Transverse colon (tissue), 4 donors: ENCODE data around the gene MIEF1. TPM values are rescaled to one million over a fixed set of nuclear protein-coding genes. Genes with fewer than 3 reads are reported as not detected.

ENCODE experiments used
- DNase-seq: peaks from one replicate; pipeline ENCODE4 v3.0.0-alpha.2; 2019
- H3K27ac ChIP-seq, 4 donors: fragments of 200-600 bp; sonication (generic); 2 replicates each; pipeline ENCODE4 v1.5.1; 2016 to 2018; ENCODE audit warnings: inconsistent platforms in 4 of 4
- H3K27me3 ChIP-seq: fragments of 200-600 bp; sonication (generic); 2 replicates; pipeline ENCODE4 v1.5.1; 2017; ENCODE audit warnings: inconsistent platforms
- H3K36me3 ChIP-seq, 4 donors: fragments of 200-600 bp; sonication (generic); 2 replicates each; pipeline ENCODE4 v1.5.1; 2017 to 2019; ENCODE audit warnings: inconsistent platforms in 4 of 4
- H3K4me1 ChIP-seq, 4 donors: fragments of 200-600 bp; sonication (generic); 2 replicates each; pipeline ENCODE4 v1.5.1; 2017 to 2020; ENCODE audit warnings: inconsistent platforms in 4 of 4
- H3K4me3 ChIP-seq, 4 donors: fragments of 200-600 bp; sonication (generic); 1 replicate in 1 of 4; 2 replicates in 3 of 4; pipeline versions ENCODE4 v1.5.1 to v1.6.1; 2017 to 2019; ENCODE audit warnings: inconsistent platforms in 4 of 4
- H3K9me3 ChIP-seq, 2 donors: fragments of 200-600 bp; sonication (generic); 2 replicates each; pipeline ENCODE4 v1.5.1; 2017 to 2019; ENCODE audit warnings: inconsistent platforms in 2 of 2
- CTCF ChIP-seq, 5 experiments: fragments of 200-600 bp in 3 of 5; fragments of 450-650 bp in 2 of 5; sonication (generic) in 3 of 5; IDR thresholded peaks; 1 replicate in 2 of 5; 2 replicates in 3 of 5; pipeline ENCODE4 v1.5.1; 2016 to 2017; ENCODE audit warnings: antibody characterized with exemption in 5 of 5, inconsistent platforms in 3 of 5, mild to moderate bottlenecking in 2 of 5, moderate library complexity in 1 of 5
- EP300 ChIP-seq: sonication (generic); formaldehyde crosslinking; IDR thresholded peaks from one replicate; pipeline ENCODE4 v1.6.1; 2017; ENCODE audit warnings: antibody characterized with exemption, low read depth
- POLR2A ChIP-seq: fragments of 450-650 bp; IDR thresholded peaks from one replicate; pipeline ENCODE4 v1.6.1; 2016; ENCODE audit warnings: antibody characterized with exemption, mild to moderate bottlenecking, moderate library complexity
- POLR2AphosphoS5 ChIP-seq, 3 donors: sonication (generic); formaldehyde crosslinking; IDR thresholded peaks; one replicate each; pipeline ENCODE4 v1.6.1; 2016; ENCODE audit warnings: antibody characterized with exemption in 3 of 3
- WGBS, 2 donors: methylation state at CpG; one replicate each; pipeline ENCODE4 v1.1.5; 2018; ENCODE audit warnings: low coverage in 1 of 2; 5-methylcytosine and 5-hydroxymethylcytosine counted together
- in situ Hi-C, 4 donors: fragments of 200-750 bp; cut with MboI; loops; one replicate each; pipeline versions ENCODE4 v1.15.0 to v1.15.1; 2017; ENCODE audit warnings: low sequenced_read_pairs in 3 of 4, low pct_ligation_motif_present in 1 of 4, low pct_unique_long_range_greater_than_20kb in 1 of 4
- intact Hi-C: fragments of 100-400 bp; cut with DNase I; formaldehyde crosslinking; loops from one replicate; pipeline ENCODE4 v1.15.1; 2023; ENCODE audit warnings: low total_unique reads
- total RNA-seq, 4 donors: library from RNA; depleted of rRNA; stranded (reverse); fragments of >200 nt; gene quantifications; one replicate each; pipeline ENCODE4 v1.1.0, GENCODE V29; 2016

MIEF1 gene
- total RNA-seq, 4 donors from 2014 or later = 11.5 to 31.0 (median 25.6) TPM

- no peak for TF ChIP-seq EP300
- TF ChIP-seq POLR2A = peak; percentile 47
- peak in 2 of 3 donors; percentile 31 to 55 for TF ChIP-seq POLR2AphosphoS5 (IDR thresholded peaks at IDR 0.05)
- TF ChIP-seq CTCF (IDR thresholded peaks at IDR 0.05) = no peak
- no peaks in the 10 kb centered on the region for H3K36me3 ChIP-seq
- H3K4me3 ChIP-seq = peak overlapping the region in 1 of 4 donors; percentile 5
- intact Hi-C loops = no loop called here
- no peaks in the 10 kb centered on the region for H3K27me3 ChIP-seq
- H3K9me3 ChIP-seq = no peaks in the 10 kb centered on the region
- WGBS, 2 donors = 49% methylated on average over 19 of the region's 19 CpGs; no CpG with 5 or more reads in 1 of the 2 donors
- DNase-seq = peak; percentile 79
- H3K27ac ChIP-seq = peak overlapping the region; percentile 59 to 82 (median 75)
- in situ Hi-C loops = no loop called here
- peaks cover 21 to 58% (median 47%) of the 10 kb centered on the region in 4 donors for H3K4me1 ChIP-seq
Measured at GRCh38 chr22:39472570-39473556, 29.2 kb upstream of the MIEF1 start.

GRCh38 chr22:39473851-39474250, 28.2 kb upstream of the MIEF1 start:
- WGBS, 2 donors = 86% methylated on average over 5 of the region's 5 CpGs; no CpG with 5 or more reads in 1 of the 2 donors
- intact Hi-C loops (no loop called here), in situ Hi-C loops (no loop called here)
- Histone ChIP-seq H3K4me1 (peaks cover 21 to 58% (median 47%) of the 10 kb centered on the region in 4 donors), H3K27ac (peak overlapping the region; percentile 59 to 82 (median 75)), H3K9me3 (no peaks in the 10 kb centered on the region), H3K4me3 (no peak overlapping the region), H3K27me3 (no peaks in the 10 kb centered on the region), H3K36me3 (no peaks in the 10 kb centered on the region)
- TF ChIP-seq POLR2AphosphoS5 (IDR thresholded peaks at IDR 0.05) (no peak), EP300 (no peak), CTCF (IDR thresholded peaks at IDR 0.05) (no peak), POLR2A (no peak)
- no peak for DNase-seq

- TF ChIP-seq EP300 = no peak
- no peak for TF ChIP-seq POLR2AphosphoS5 (IDR thresholded peaks at IDR 0.05)
- no peak for TF ChIP-seq CTCF (IDR thresholded peaks at IDR 0.05)
- TF ChIP-seq POLR2A = no peak
- no peak overlapping the region for H3K4me3 ChIP-seq
- H3K4me1 ChIP-seq = peaks cover 21 to 54% (median 45%) of the 10 kb centered on the region in 4 donors
- no peaks in the 10 kb centered on the region for H3K36me3 ChIP-seq
- H3K9me3 ChIP-seq = no peaks in the 10 kb centered on the region
- in situ Hi-C loops = no loop called here
- H3K27me3 ChIP-seq = no peaks in the 10 kb centered on the region
- 63% methylated on average over 11 of the region's 11 CpGs; no CpG with 5 or more reads in 1 of the 2 donors for WGBS, 2 donors
- peak; percentile 70 for DNase-seq
- H3K27ac ChIP-seq = peak overlapping the region; percentile 59 to 82 (median 75)
- intact Hi-C loops = loop anchor here (5.0 kb wide), 1 partner anchor 338 kb away; no protein-coding TSS in a partner anchor
Measured at GRCh38 chr22:39474351-39475111, 27.6 kb upstream of the MIEF1 start.

GRCh38 chr22:39475337-39475736, 26.8 kb upstream of the MIEF1 start:
- H3K27me3 ChIP-seq = no peaks in the 10 kb centered on the region
- H3K4me1 ChIP-seq = peaks cover 21 to 46% (median 40%) of the 10 kb centered on the region in 4 donors
- peak overlapping the region in 1 of 4 donors; percentile 82 for H3K27ac ChIP-seq
- intact Hi-C loops (loop anchor here (5.0 kb wide), 1 partner anchor 337 kb away; no protein-coding TSS in a partner anchor), in situ Hi-C loops (no loop called here)
- no peak for TF ChIP-seq POLR2AphosphoS5 (IDR thresholded peaks at IDR 0.05)
- no peak for DNase-seq
- H3K36me3 ChIP-seq = no peaks in the 10 kb centered on the region
- H3K4me3 ChIP-seq = no peak overlapping the region
- H3K9me3 ChIP-seq = no peaks in the 10 kb centered on the region
- WGBS, 2 donors = 70 to 83% methylated on average over 6 to 9 of the region's 9 CpGs
